Islet precursor cell (in vitro differentiated cells): ENCODE measurements around the gene SDR42E1.
"Not testable (repeated sequence)": the region's sequence is repeated elsewhere in the genome, so short reads cannot be mapped to it uniquely, and the experiment has no call there.

ENCODE experiments used
- DNase-seq: peaks from one replicate; pipeline ENCODE4 v3.0.0-alpha.2; 2018

SDR42E1 gene

GRCh38 chr16:82037251-82037650 is 26.0 kb upstream of the SDR42E1 start:
- no peak for DNase-seq

DNA sequence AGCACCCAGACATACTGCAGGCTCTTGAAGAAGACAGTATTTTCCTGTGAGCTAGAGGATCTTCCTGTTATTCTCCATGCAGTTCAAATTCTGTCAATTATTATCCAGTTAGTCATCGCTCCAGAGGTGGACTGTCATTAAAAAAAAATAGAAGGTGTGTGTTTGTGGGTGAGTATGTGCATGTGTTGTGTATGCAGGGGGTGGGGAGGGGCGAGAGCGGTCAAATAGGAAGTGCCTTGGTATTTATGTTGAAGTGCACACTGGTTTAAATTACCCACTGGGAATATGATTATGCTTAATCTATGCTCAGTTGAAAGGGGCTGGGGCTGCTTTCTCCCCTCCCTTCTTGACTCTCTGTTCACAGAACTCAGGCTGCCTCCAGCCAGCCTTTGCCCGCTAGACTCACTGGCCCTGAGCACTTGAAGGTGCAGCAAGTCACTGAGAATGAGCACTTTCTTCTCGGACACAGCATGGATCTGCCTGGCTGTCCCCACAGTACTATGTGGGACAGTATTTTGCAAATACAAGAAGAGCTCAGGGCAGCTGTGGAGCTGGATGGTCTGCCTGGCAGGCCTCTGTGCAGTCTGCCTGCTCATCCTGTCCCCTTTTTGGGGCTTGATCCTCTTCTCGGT is 23.8 kb upstream of the SDR42E1 start, which contains the start of gene HSD17B2:
Gene HSD17B2 (plus strand): TSS at position 273 of the 632 bp plus-strand sequence. CDS start 172 bp downstream, at position 445.
- no peak for DNase-seq

- no peak for DNase-seq
Observed at GRCh38 chr16:82033683-82034300, 22.5 kb upstream of the SDR42E1 start.

DNA sequence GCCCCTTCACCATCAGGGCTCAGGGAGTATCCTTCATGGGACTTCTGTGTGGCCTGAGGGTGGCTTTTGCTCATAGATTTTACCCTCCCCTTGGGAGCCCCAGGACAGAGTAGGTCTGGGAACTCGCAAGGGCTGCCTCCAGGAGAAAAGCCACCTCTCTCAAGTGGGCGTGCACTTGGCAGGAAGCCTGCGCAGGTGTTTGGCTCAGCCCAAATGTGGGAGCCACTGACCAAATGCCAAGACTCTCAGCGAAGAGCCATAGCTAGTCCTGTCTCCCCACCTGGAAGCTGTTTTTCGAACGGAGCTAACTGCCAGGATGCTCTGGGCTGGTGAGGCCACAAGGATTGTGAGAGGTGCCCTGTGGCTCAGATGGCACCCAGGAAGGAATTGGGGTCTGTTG is 21.7 kb upstream of the SDR42E1 start:
- DNase-seq = no peak

DNA sequence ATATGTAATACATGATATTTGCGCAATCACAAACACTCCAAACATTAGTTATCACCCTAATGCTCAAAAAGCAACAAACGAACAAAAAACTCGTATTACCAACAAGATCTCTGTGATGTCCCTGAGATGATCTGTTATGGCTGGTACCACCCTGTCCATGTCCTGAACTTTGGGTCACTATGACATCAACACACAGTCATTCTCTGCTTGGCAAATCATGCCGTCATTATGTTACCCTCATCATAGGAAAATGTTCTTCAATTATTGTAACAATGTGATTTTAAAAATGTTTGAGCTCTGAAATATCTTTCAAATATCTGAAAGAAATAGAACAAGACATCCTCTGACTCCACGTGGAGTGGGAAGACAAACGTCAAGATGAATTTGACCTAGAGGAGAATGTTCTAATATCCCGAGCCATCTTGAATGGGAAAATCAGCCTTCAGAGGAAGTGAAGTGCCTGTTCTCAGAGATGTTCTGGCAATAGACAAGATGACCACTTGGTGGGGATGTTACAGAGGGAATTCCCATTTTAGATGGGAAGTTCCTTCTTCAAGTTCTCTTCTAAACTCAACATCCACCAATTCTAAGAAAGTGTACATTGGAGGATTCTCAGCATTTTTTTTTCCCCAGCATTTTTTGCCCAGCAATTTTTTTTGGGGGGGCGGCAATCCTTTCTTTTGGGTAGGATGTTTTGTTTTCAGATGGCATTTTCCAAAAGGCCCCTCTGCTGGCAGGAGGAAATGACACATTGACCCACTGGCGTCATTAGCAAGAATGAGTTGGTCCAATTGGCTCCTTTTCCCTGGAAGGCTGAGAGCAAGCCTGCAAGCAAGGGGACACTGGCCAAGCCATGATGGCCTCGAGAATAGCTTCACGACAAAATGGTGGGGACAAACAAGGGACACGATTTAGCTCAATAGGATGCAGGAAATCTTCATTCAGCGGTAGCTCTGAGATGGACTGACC is 20.1 kb upstream of the SDR42E1 start:
- no peak for DNase-seq

GRCh38 chr16:82027629-82028064 is 16.4 kb upstream of the SDR42E1 start:
- no peak for DNase-seq

- no peak for DNase-seq
Observed at GRCh38 chr16:82024883-82025282, 13.6 kb upstream of the SDR42E1 start.

- no peak for DNase-seq
Observed at GRCh38 chr16:82024316-82024715, 13.0 kb upstream of the SDR42E1 start.

- no peak for DNase-seq
Observed at GRCh38 chr16:82023206-82023605, 11.9 kb upstream of the SDR42E1 start.

GRCh38 chr16:82020051-82020450 is 8.8 kb upstream of the SDR42E1 start:
- no peak for DNase-seq

DNA sequence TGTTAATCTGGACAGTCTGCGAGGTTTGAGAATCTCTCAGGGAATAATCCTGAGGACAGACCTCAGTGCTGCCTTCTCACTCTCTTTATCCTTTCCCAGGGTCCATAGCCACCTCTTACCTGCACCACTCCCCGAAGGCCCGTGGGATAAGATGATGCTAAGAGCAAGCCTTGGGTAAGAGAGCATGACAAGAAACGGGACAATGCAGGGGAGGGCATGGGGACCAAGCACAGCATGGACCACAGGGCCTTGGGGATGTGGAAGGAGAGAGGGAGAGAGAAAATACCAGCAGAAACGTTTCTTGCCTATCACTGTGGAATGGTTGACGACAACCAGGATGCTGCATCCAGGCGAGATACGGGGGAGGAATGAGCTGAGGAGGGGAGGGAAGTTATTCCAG is 8.3 kb upstream of the SDR42E1 start:
- no peak for DNase-seq

GRCh38 chr16:82017911-82018568 is 6.8 kb upstream of the SDR42E1 start:
- DNase-seq = no peak

DNA sequence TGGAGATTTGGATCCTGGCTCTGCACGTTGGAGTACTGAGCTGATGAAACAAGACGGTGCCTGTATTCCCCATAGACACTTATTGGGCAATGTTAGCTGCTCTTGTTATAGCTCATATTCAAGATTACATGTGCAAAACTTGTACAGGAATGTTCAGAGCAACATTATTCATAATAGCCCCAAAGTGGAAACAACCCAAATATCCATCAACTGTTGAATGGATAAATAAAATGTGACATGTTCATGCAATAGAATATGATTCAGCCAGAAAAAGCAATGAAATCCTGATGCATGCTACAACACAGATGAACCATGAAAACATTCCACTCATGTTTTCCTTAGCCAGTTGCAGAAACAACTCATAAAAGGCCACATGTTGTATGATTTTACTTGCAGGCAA is 5.7 kb upstream of the SDR42E1 start:
- DNase-seq = no peak

DNA sequence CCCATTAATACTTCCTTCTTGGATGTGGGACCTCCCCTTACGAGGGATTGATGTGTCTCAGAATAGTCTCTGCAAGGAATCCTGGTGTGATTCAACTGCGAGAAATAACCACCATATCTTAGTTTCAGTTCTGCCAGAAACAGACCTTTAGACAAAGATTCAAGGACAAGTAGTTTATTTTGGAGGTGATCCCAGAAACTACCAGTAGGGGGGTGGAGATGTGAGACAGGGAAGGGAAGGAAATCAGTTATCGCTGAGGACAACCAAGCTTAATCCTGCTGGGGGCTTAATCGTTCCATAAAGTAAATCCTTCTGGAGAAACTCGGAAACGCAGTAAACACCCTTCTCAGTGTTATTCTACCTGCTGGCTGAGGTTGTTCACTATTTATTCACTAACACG is 5.0 kb upstream of the SDR42E1 start:
- DNase-seq = no peak

GRCh38 chr16:82013139-82013538 is 1.9 kb upstream of the SDR42E1 start:
- DNase-seq = no peak

- DNase-seq = no peak
Observed at GRCh38 chr16:82010649-82011048, 621 bp downstream of the SDR42E1 start.

DNA sequence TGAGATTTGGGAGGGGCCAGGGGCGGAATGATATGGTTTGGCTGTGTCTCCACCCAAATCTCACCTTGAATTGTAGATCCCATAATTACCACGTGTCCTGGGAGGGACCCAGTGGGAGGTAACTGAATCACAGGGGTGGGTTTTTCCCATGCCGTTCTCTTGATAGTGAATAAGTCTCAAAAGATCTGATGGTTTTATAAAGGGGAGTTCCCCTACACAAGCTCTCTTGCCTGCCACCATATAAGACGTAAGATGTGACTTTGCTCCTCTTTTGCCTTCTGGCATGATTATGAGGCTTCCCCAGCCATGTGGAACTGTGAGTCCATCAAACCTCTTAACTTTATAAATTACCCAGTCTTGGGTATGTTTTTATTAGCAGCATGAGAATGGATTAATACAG is 1.5 kb downstream of the SDR42E1 start:
- not testable (repeated sequence) for DNase-seq

- DNase-seq = no peak
Observed at GRCh38 chr16:82008957-82009592, 2.2 kb downstream of the SDR42E1 start.

- DNase-seq = no peak
Observed at GRCh38 chr16:82007189-82007588, 4.1 kb downstream of the SDR42E1 start.

GRCh38 chr16:82006036-82006435 is 5.2 kb downstream of the SDR42E1 start:
- no peak for DNase-seq

DNA sequence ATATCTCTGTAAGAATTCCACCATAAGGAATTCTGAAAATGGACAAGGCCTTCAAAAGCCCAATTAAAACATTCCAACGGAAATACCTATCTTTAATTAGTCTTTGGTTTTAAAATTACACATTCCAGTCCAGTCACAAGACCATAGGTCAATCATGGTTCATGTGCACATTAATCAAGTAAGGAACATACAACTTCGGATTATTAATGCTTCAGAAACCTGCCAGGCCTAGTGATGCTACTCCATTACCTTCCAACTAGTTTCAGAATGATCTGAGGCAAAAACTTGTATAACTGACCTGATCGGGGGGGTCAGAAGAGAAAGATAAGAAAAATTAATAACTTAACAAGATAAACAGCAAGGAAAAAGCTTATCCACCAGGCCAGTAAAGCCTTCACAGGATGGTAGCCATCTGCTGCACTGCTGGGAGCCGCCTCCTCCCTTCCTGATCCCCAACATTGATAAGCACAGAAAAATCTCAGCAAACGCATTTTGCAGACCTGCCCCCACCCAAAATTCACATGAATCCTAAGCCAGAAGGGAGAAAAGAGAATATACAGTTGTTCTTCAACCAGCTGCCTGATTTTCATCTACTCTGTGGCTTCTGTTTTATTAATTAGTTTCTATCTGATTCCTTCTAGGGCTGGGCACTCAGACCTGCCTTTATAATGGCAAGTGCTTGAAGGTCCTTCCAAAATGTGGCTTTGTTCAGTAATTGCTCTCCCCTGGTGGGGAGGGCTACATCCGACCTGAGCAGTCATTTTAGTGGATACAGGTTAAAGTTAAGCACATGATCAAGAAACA is 6.0 kb downstream of the SDR42E1 start:
- no peak for DNase-seq

DNA sequence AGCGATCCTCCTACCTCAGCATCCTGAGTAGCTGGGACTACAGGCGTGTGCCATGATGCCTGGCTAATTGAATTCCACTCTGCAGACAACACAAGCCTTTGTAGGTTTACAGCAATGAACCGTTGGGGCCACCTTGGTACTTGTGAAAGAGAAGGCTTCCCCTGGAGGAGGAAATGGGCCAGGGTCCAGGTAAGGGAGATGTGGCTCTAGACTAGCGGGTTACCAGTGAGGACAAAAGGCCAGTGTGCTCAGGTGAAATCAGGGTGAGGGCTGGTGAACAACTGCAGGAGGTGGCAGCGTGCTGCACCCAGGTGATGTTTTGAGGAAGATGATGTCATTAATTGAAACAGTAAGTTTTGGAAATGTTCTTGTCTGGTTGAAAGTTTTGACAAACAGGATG is 6.7 kb downstream of the SDR42E1 start:
- no peak for DNase-seq
